Transverse colon (tissue), 4 donors: ENCODE results near the gene MRGPRD. TPM values are rescaled to one million over a fixed set of nuclear protein-coding genes. Genes with fewer than 3 reads are reported as not detected.

Experiments used
- DNase-seq: peaks from one replicate; pipeline ENCODE4 v3.0.0-alpha.2; 2019
- H3K27ac ChIP-seq, 4 donors: fragments of 200-600 bp; sonication (generic); 2 replicates each; pipeline ENCODE4 v1.5.1; 2016 to 2018; ENCODE audit warnings: inconsistent platforms in 4 of 4
- H3K27me3 ChIP-seq: fragments of 200-600 bp; sonication (generic); 2 replicates; pipeline ENCODE4 v1.5.1; 2017; ENCODE audit warnings: inconsistent platforms
- H3K36me3 ChIP-seq, 4 donors: fragments of 200-600 bp; sonication (generic); 2 replicates each; pipeline ENCODE4 v1.5.1; 2017 to 2019; ENCODE audit warnings: inconsistent platforms in 4 of 4
- H3K4me1 ChIP-seq, 4 donors: fragments of 200-600 bp; sonication (generic); 2 replicates each; pipeline ENCODE4 v1.5.1; 2017 to 2020; ENCODE audit warnings: inconsistent platforms in 4 of 4
- H3K4me3 ChIP-seq, 4 donors: fragments of 200-600 bp; sonication (generic); 1 replicate in 1 of 4; 2 replicates in 3 of 4; pipeline versions ENCODE4 v1.5.1 to v1.6.1; 2017 to 2019; ENCODE audit warnings: inconsistent platforms in 4 of 4
- H3K9me3 ChIP-seq, 2 donors: fragments of 200-600 bp; sonication (generic); 2 replicates each; pipeline ENCODE4 v1.5.1; 2017 to 2019; ENCODE audit warnings: inconsistent platforms in 2 of 2
- EP300 ChIP-seq: sonication (generic); formaldehyde crosslinking; IDR thresholded peaks from one replicate; pipeline ENCODE4 v1.6.1; 2017; ENCODE audit warnings: antibody characterized with exemption, low read depth
- POLR2A ChIP-seq: fragments of 450-650 bp; IDR thresholded peaks from one replicate; pipeline ENCODE4 v1.6.1; 2016; ENCODE audit warnings: antibody characterized with exemption, mild to moderate bottlenecking, moderate library complexity
- POLR2AphosphoS5 ChIP-seq, 3 donors: sonication (generic); formaldehyde crosslinking; IDR thresholded peaks; one replicate each; pipeline ENCODE4 v1.6.1; 2016; ENCODE audit warnings: antibody characterized with exemption in 3 of 3
- WGBS, 2 donors: methylation state at CpG; one replicate each; pipeline ENCODE4 v1.1.5; 2018; ENCODE audit warnings: low coverage in 1 of 2; 5-methylcytosine and 5-hydroxymethylcytosine counted together
- in situ Hi-C, 4 donors: fragments of 200-750 bp; cut with MboI; loops; one replicate each; pipeline versions ENCODE4 v1.15.0 to v1.15.1; 2017; ENCODE audit warnings: low sequenced_read_pairs in 3 of 4, low pct_ligation_motif_present in 1 of 4, low pct_unique_long_range_greater_than_20kb in 1 of 4
- intact Hi-C: fragments of 100-400 bp; cut with DNase I; formaldehyde crosslinking; loops from one replicate; pipeline ENCODE4 v1.15.1; 2023; ENCODE audit warnings: low total_unique reads
- total RNA-seq, 4 donors: library from RNA; depleted of rRNA; stranded (reverse); fragments of >200 nt; gene quantifications; one replicate each; pipeline ENCODE4 v1.1.0, GENCODE V29; 2016
- TF ChIP-seq, protein P1 (sequence below), 5 experiments: fragments of 200-600 bp in 3 of 5; fragments of 450-650 bp in 2 of 5; sonication (generic) in 3 of 5; IDR thresholded peaks; 1 replicate in 2 of 5; 2 replicates in 3 of 5; pipeline ENCODE4 v1.5.1; 2016 to 2017; ENCODE audit warnings: antibody characterized with exemption in 5 of 5, inconsistent platforms in 3 of 5, mild to moderate bottlenecking in 2 of 5, moderate library complexity in 1 of 5

The MRGPRD gene
- total RNA-seq, 4 donors from 2014 or later, result not detected

- H3K9me3 ChIP-seq, result no peaks in the 10 kb centered on the region
- H3K4me1 ChIP-seq, result peaks cover 26 to 38% (median 32%) of the 10 kb centered on the region in 4 donors
- in situ Hi-C loops, result no loop called here
- H3K27me3 ChIP-seq, result peaks cover 10% of the 10 kb centered on the region
- no peaks in the 10 kb centered on the region for H3K36me3 ChIP-seq
- intact Hi-C loops, result no loop called here
- DNase-seq, result no peak
- no peak overlapping the region for H3K4me3 ChIP-seq
- H3K27ac ChIP-seq, result peak overlapping the region; percentile 72 to 98 (median 94)
- no peak for TF ChIP-seq POLR2A
- TF ChIP-seq EP300, result no peak
- TF ChIP-seq, protein P1, sequence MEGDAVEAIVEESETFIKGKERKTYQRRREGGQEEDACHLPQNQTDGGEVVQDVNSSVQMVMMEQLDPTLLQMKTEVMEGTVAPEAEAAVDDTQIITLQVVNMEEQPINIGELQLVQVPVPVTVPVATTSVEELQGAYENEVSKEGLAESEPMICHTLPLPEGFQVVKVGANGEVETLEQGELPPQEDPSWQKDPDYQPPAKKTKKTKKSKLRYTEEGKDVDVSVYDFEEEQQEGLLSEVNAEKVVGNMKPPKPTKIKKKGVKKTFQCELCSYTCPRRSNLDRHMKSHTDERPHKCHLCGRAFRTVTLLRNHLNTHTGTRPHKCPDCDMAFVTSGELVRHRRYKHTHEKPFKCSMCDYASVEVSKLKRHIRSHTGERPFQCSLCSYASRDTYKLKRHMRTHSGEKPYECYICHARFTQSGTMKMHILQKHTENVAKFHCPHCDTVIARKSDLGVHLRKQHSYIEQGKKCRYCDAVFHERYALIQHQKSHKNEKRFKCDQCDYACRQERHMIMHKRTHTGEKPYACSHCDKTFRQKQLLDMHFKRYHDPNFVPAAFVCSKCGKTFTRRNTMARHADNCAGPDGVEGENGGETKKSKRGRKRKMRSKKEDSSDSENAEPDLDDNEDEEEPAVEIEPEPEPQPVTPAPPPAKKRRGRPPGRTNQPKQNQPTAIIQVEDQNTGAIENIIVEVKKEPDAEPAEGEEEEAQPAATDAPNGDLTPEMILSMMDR (IDR thresholded peaks at IDR 0.05), result no peak
- TF ChIP-seq POLR2AphosphoS5 (IDR thresholded peaks at IDR 0.05), result no peak
These were observed 17.2 kb upstream of the MRGPRD start for GRCh38 chr11:68997995-68998348.

- no peak overlapping the region for H3K4me3 ChIP-seq
- in situ Hi-C loops (no loop called here), intact Hi-C loops (no loop called here)
- DNase-seq, result peak; percentile 5
- H3K27ac ChIP-seq, result peak overlapping the region; percentile 0 to 98 (median 94)
- TF ChIP-seq POLR2A (no peak), POLR2AphosphoS5 (IDR thresholded peaks at IDR 0.05) (no peak), EP300 (no peak)
- TF ChIP-seq, protein P1 (IDR thresholded peaks at IDR 0.05), result no peak
- H3K27me3 ChIP-seq, result peaks cover 10% of the 10 kb centered on the region
- 87 to 100% methylated on average over 1 to 19 of the region's 19 CpGs for WGBS, 2 donors
- no peaks in the 10 kb centered on the region for H3K9me3 ChIP-seq
- H3K36me3 ChIP-seq, result no peaks in the 10 kb centered on the region
- peaks cover 20 to 34% (median 26%) of the 10 kb centered on the region in 4 donors for H3K4me1 ChIP-seq
These were observed 16.6 kb upstream of the MRGPRD start for GRCh38 chr11:68997124-68997994.

DNA sequence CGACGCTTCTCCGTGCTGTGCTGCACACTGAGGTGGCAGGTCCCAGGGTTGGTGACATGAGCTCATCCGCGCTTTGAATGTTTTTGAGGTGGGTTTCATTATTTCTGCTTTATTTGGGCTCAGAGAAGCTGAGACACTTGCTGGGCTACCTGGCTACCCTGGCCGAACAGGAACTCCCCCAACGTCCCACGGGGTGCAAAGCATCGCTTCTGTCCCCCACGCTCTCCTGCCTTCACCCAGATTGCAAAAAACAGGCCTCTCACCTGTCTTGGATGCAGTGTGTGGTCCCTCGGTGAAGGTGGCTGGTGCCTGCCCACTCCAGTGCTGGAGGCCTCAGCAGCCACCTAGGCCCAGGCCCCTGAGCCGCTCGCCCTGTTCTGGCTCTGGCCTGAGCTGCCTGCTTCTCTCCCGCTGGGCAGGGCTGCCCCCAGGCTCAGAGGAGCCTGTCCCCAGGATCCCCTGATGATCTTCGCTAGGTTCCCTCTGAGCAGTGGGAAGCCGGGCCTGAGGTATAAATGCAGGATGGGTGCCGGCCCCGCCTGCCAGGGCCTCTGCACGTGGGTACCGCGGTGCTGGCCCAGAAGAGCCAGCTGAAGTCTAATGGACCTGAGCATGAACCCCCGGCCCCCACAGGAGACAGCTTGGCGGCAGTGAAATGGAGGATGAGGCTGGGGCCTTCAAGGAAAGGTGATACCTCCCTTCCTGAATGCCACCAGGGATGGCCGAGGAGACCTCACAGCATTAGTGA, 15.8 kb upstream of the MRGPRD start:
- Histone ChIP-seq H3K27ac (peak overlapping the region in 1 of 4 donors; percentile 98), H3K4me1 (peaks cover 12 to 29% (median 19%) of the 10 kb centered on the region in 4 donors), H3K4me3 (no peak overlapping the region), H3K9me3 (no peaks in the 10 kb centered on the region), H3K36me3 (no peaks in the 10 kb centered on the region), H3K27me3 (peaks cover 15% of the 10 kb centered on the region)
- in situ Hi-C loops, result no loop called here
- DNase-seq, result no peak
- intact Hi-C loops, result no loop called here
- 93 to 100% methylated on average over 3 to 23 of the region's 24 CpGs for WGBS, 2 donors
- TF ChIP-seq POLR2A (no peak), EP300 (no peak), POLR2AphosphoS5 (IDR thresholded peaks at IDR 0.05) (no peak)
- TF ChIP-seq, protein P1 (IDR thresholded peaks at IDR 0.05), result no peak

GRCh38 chr11:68994894-68995285, 14.1 kb upstream of the MRGPRD start:
- WGBS, 2 donors, result 48 to 76% methylated on average over 3 to 6 of the region's 6 CpGs
- H3K9me3 ChIP-seq, result no peaks in the 10 kb centered on the region

More at GRCh38 chr11:68994894-68995285, 14.1 kb upstream of the MRGPRD start:
- no peak for DNase-seq
- Histone ChIP-seq H3K27ac (no peak overlapping the region), H3K4me3 (no peak overlapping the region), H3K36me3 (no peaks in the 10 kb centered on the region), H3K4me1 (peaks cover 9 to 16% (median 12%) of the 10 kb centered on the region in 4 donors), H3K27me3 (peaks cover 21% of the 10 kb centered on the region)
- intact Hi-C loops, result no loop called here
- in situ Hi-C loops, result no loop called here
- no peak for TF ChIP-seq EP300
- TF ChIP-seq POLR2A, result no peak
- TF ChIP-seq, protein P1 (IDR thresholded peaks at IDR 0.05), result no peak
- TF ChIP-seq POLR2AphosphoS5 (IDR thresholded peaks at IDR 0.05), result no peak
